HUDEP-2 (cell line): ENCODE measurements around the gene CDC20.

Source experiments
- DNase-seq, 76 experiments: peaks; one replicate each; lab custom pipeline; 2025; ENCODE audit not compliant: unreplicated experiment in 76 of 76; lab: John Stamatoyannopoulos, UW

CDC20 gene

GRCh38 chr1:43327549-43328292, 31.1 kb upstream of the CDC20 start:
- no peak for DNase-seq

- DNase-seq, result peak in 72 of 76 experiments; percentile 14 to 84 (median 62)
Observed at GRCh38 chr1:43329995-43330751, 28.6 kb upstream of the CDC20 start.

DNA sequence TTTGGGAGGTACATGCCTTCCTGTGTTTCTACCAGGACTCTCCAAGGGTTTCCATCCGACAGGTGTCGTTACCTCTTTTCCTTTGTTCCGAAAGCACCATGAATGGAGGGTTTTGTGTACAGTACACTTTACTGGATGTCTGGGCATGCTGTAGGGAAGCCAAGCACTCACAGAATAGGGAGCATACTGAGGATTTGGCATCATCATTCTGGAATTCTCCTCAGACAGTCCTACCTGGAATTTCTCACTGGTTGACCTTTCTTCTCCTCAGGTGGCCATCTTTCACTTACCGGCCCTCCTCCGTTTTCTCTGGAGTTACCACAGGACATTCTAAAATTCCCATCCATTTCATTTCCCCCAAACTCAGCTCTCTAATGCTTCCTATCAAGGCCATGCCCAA, 27.1 kb upstream of the CDC20 start:
- no peak for DNase-seq

GRCh38 chr1:43334453-43335205, 24.2 kb upstream of the CDC20 start:
- no peak for DNase-seq

GRCh38 chr1:43337588-43337987, 21.2 kb upstream of the CDC20 start, which contains the start of gene MPL:
TSS of gene MPL (plus strand) at chr1:43337818. CDS start at chr1:43337849, 31 bp downstream.
- DNase-seq, result no peak

DNA sequence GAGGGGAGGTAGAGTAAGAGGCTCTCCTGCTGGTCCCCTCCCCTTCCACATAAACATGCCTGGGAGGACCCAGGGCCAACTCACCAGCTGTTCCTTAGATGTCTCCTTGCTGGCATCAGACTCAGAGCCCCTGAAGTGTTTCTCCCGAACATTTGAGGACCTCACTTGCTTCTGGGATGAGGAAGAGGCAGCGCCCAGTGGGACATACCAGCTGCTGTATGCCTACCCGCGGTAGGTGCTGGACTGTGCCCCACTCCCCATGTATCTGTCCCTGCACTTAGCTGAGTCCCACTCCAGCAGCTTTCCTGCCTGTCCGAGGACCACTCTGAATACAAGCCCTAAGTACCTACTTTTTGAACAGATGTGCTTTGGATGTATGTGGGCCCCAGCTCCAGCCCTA, 20.8 kb upstream of the CDC20 start:
- DNase-seq, result no peak

DNA sequence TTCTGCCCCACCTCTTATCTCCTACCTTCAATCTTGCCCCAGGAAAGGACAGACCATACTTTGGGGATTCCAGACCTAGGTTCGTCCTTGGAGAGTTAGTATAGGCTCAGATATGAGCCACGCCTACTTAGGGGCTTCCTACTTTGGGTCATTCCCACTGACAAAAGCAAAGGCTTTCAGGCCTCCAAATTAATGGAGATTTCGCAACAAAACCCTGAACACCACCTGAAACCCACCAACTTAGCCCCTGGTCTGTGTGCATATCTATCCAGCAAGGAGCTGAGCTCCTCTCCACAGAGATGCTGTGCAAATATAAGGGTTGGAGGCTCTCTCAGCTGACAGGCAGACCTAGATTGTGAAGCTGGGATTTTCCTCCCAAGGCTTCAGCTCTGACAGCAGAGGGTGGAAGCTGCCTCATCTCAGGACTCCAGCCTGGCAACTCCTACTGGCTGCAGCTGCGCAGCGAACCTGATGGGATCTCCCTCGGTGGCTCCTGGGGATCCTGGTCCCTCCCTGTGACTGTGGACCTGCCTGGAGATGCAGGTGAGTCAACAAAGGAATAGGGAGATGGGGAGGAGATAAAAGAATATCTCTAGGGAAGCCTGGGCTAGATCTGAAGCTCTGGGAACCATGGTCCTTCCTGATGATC, 19.1 kb upstream of the CDC20 start:
- no peak for DNase-seq

- no peak for DNase-seq
Observed at GRCh38 chr1:43340559-43340958, 18.2 kb upstream of the CDC20 start.

GRCh38 chr1:43344267-43344850, 14.4 kb upstream of the CDC20 start:
- peak in 47 of 76 experiments; percentile 5 to 78 (median 27) for DNase-seq

DNA sequence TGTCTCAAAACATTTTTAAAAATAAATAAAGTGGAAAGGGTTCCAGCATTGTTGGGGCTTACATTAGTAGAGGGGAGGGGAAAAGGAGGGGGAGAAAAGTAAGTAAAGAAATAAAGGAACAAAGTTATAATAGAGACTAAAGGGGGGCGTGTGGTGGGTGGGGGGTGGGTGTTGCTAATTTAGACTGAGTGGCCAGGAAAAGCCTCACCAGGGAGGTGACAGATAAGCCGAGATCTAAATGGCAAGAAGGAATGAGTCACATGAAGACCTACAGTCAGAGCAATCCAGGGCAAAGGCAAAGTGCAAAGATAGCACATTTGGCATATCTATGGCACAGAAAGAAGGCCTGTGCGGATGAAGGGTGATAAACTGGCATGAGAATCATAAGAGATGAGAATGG, 13.7 kb upstream of the CDC20 start:
- DNase-seq, result peak in 73 of 76 experiments; percentile 13 to 90 (median 64)

DNA sequence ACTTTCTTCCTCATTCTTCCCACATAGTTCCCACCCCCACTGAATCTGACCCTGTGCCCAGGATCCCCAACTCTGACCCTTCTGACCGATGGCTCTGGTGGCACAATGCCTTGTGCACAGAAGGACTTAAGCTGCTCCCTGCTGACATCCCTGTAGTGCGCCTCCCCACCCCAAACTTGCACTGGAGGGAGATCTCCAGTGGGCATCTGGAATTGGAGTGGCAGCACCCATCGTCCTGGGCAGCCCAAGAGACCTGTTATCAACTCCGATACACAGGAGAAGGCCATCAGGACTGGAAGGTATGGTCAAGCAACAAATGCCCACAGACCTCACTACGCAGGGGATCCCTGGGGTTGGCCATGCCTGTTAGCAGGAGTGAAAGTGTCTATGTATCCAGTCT, 12.1 kb upstream of the CDC20 start:
- no peak for DNase-seq

GRCh38 chr1:43348343-43348808, 10.4 kb upstream of the CDC20 start:
- DNase-seq, result no peak

- peak in 3 of 76 experiments; percentile 2 to 21 (median 14) for DNase-seq
Observed at GRCh38 chr1:43348809-43349593, 9.8 kb upstream of the CDC20 start.

- no peak for DNase-seq
Observed at GRCh38 chr1:43349594-43350306, 9.0 kb upstream of the CDC20 start.

- DNase-seq, result no peak
Observed at GRCh38 chr1:43350976-43351375, 7.8 kb upstream of the CDC20 start.

DNA sequence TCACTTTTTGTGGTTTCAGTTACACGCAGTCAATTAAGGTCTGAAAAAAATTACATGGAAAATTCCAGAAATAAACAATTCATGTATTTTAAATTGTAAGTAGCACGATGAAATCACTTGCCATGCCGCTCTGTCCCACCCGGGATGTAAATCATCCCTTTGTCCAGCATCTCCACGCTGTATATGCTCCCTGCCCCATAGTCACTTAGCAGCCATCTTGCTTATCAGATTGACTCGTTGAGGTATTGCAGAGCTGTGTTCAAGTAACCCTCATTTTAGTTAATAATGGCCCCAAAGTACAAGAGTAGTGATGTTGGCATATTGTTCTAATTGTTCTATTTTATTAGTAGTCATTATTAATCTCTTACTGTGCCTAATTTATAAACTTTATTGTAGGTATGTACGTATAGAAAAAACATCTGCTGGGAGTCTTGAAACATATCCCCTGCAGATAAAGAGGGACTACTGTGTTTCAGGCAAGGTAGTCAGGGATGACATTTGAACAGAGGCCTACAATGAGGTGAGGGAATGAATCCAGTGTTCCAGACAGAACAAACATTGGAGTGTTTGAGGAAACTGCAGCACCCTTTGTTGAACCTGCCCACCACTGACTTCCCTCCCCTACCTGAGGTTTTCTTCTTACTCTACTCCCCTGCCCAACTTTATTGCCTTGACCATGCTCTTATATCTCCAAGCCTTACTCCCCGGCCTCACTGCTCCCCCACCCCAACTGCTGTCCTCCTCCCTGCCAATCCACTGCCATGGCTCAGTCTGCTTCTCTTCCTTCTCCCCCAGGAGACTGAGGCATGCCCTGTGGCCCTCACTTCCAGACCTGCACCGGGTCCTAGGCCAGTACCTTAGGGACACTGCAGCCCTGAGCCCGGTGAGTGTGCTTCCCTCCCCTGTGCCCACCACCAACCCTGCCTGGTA, 7.1 kb upstream of the CDC20 start:
- DNase-seq, result no peak

DNA sequence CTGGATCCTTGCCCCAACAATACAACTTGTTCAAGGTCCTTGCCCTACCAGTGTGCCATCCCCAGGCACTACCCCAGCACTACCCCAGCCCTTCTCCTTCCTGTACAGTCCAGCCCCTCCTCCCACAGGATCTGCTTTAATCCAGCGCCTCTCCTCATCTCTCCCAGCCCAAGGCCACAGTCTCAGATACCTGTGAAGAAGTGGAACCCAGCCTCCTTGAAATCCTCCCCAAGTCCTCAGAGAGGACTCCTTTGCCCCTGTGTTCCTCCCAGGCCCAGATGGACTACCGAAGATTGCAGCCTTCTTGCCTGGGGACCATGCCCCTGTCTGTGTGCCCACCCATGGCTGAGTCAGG, 6.5 kb upstream of the CDC20 start:
- no peak for DNase-seq

DNA sequence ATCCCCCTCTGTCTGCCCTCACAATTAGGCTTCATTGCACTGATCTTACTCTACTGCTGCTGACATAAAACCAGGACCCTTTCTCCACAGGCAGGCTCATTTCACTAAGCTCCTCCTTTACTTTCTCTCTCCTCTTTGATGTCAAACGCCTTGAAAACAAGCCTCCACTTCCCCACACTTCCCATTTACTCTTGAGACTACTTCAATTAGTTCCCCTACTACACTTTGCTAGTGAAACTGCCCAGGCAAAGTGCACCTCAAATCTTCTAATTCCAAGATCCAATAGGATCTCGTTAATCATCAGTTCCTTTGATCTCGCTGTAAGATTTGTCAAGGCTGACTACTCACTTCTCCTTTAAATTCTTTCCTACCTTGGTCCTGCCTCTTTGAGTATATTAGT, 5.9 kb upstream of the CDC20 start:
- DNase-seq, result no peak
